ENCODE data around the gene RNF135.
"Not testable (repeated sequence)": the region's sequence is repeated elsewhere in the genome, so short reads cannot be mapped to it uniquely, and the experiment has no call there.

The RNF135 gene

DNA sequence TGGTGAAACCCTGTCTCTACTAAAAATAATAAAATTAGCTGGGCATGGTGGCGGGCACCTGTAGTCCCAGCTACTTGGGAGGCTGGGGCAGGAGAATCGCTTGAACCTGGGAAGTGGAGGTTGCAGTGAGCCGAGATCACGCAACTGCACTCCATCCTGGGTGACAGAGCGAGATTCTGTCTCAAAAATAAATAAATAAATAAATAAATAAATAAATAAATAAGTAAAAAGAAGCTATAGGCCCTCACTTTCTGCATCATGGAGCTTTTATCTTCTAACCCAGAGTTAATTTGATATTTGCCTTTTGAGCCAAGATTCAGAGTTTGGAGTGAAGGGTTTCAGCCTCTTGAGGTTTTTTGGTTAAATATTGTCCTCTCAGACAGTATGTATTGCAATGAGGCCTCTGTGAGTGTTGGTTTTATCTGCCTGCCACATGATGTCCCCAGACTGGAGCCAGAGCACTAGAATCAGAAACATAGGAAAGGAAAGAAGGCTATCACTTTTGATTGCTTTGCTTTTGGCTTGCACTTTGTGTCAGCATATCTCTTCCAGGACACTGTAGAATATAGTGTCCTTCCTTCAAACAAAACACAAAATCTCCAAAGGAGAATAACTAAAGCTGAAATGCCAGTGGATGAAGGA is 32.5 kb downstream of the RNF135 start:
- DNase-seq (ENCODE audit: low read depth) = no peak

DNA sequence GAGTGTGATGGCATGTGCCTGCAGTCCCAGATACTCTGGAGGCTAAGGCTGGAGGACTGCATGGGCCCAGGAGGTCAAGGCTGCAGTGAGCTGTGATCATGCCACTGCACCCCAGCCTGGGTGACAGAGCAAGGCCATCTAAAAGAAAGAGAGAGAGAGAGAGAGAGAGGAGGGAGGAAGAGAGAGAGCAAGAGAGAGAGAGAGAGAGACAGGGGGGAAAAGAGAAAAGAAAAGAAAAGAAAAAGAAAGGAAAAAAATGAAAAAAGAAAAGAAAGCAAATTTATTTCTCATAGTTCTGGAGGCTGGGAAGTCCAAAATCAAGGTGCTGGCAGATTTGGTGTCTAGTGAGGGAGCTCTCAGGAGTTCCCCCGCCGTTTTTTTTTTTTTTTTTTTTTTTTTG is 33.3 kb downstream of the RNF135 start:
- no peak for DNase-seq (ENCODE audit: low read depth)

DNA sequence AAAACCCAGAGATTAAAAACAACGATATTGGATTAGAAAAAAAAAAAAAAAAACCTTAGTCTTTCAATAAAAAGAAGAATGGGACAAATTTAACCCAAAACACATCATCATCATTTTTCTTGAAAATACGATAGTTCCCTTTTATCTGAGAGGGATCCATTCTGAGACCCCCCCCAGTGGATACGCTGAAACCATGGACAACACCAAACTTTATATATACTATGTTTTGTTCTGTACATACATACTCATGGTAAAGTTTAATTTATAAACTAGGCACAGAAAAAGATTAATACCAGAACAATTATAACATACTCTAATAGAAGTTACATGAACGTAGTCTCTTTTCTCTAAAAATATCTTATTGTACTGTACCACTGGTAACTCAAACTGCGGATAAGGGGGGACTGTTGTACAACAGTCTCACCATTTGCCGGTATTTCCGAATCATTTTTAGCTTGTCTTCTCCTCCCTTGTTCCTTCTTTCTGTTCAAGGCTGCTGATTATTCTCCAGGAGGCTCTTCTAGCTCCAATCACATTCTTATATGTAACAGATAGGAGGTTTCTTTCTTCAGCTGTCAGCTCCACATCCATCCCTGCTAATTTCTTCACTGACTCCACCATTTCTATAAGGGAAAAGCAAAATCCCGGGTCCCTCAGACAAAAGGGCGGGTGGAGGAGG is 37.0 kb downstream of the RNF135 start:
- no peak for DNase-seq (ENCODE audit: low read depth)

DNA sequence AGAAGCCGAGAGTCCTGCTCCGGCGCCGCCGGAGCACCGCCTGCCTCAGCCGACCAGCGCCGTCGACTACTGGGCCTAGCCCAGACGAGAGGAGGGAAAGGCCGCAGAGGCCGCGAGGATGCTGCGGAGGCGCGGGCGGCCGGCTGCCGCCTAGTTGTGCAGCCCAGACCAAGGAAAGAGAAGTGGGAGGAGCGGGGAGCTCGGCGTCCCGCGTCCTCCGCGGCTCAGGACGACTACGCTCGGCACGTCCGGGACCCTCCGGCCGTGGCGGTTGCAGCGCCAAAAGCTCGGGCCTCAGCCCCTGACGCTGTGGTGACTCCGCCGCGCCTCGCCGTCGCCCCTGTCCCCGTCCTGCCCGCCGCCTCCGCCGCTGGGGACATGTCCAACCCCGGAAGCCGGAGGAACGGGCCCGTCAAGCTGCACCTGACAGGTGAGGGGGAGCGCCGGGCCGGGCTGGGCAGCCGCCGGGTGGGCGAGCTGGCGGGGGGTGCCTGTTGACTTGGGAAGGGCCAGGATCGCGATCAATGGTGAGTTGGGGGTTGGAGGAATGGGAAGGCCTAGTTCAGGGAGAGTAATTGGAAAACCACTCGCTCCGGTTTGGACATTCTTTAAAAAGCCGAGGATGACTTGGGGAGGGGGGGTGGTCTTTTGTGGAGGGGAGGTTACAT is 37.7 kb downstream of the RNF135 start:
- DNase-seq (ENCODE audit: low read depth) = peak; percentile 54

DNA sequence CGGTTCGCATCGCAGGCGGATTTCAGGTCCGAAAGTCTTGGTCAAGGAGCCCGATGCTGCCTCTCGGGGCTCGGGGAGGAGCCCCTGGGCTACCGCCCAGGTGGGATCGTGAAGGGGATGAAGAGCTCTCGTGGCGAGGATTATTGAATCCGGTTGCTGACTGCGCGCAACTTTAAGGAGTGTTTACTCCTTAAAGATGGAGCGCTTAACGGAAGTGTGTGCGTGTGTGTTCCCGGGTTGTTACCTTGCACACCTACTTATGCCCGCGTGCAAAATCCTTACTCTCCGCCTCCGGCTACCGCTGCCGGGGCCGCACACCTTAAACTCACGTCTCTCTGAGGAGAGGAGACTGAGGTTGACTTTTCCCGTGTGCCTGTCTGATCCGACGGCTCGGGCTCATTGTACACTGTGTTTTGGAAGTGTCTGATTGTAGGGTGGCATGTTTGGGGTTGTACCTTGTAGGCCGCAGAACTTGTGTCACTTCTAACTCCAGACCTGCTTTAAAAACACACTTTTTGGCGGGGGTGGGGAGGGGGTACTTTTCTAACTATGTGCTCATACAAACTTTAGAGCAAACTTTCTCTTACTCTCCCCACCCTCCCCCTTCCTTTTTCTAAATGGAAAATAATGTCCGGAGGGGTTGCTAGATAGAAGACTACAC is 38.3 kb downstream of the RNF135 start:
- DNase-seq (ENCODE audit: low read depth) = not testable (repeated sequence)

DNA sequence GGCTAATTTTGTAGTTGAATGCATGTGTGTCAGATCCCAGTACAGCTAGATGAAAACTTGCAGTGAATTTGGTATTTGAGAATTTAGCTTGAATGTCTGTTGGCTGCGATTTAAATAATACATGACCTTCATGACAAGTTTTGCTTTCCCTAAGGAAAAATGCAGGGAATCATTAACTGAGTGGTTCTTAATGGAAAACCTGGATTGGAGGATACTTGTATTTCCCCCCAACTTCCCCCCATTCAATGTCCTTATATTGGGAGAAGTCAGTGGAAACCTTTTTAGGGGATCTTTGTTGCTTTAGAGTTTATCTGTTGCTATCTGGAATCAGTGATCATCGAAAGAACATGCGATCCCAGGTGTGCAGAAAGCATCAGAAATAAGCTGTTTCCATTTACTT is 39.2 kb downstream of the RNF135 start:
- DNase-seq (ENCODE audit: low read depth) = not testable (repeated sequence)

DNA sequence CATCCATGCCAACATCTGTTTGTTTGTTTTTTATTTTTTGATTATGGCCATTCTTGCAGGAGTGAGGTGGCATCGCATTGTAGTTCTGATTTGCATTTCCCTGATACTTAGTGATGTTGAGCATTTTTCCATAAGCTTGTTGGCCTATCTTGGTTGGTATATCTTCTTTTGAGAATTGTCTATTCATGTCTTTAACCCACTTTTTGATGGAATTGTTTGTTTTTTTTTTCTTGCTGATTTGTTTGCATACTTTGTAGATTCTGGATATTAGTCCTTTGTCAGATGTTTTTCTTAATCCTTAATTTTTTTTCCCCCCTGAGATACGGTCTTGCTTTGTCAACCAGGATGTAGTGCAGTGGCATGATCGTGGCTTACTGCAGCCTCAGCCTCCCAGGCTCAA is 43.0 kb downstream of the RNF135 start:
- no peak for DNase-seq (ENCODE audit: low read depth)

DNA sequence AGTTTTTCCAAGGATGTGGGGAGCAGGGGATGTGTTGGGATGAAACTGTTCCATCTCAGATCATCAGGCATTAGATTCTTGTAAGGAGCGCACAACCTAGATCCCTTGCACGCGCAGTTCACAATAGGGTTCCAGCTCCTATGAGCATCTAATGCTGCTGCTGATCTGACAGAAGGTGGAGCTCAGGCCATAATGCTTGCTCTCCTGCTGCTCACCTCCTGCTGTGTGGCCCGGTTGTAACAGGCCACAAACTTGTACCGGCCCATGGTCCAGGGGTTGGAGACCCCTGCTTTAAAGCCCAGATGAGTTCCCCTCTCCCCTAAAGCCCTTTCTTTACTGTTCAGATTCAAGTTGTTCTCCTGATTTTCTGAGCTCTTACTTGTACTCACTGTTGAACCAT is 44.8 kb downstream of the RNF135 start:
- no peak for DNase-seq (ENCODE audit: low read depth)

DNA sequence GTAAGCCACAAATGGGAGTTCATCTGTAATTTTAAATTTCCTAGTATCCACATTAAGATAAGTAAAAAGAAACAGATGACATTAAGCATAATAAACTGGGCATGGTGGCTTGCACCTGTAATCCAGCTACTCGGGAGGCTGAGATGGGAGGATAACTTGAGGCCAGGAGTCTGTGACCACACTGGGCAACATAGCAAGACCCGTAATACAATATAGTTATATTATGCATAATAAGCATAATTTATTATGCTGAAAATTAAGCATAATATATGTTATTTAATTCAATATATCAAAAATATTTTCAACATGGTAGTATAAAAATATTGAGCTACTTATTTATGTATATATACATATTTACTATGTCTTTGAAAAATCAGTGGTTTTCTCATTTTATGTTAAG is 48.2 kb downstream of the RNF135 start:
- no peak for DNase-seq (ENCODE audit: low read depth)

DNA sequence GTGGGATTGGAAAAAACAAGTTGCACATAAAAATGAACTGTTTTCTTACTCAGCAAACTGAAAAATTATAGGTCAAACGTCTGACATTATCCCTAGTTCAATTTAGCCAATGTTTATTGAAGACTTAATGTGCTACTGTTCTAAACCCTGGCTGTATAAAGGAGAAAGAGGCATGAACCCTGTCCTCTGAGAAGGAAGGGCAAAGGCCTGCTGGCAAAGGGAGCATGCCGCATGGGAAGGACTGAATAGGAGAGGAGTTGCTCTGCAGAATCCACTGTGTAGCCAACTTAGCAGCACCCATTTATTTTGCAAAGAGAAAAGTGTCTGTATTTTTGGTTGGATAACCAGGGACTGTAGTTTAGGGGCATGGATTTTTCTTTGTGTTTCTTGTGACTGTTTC is 52.3 kb downstream of the RNF135 start:
- DNase-seq (ENCODE audit: low read depth) = not testable (repeated sequence)

DNA sequence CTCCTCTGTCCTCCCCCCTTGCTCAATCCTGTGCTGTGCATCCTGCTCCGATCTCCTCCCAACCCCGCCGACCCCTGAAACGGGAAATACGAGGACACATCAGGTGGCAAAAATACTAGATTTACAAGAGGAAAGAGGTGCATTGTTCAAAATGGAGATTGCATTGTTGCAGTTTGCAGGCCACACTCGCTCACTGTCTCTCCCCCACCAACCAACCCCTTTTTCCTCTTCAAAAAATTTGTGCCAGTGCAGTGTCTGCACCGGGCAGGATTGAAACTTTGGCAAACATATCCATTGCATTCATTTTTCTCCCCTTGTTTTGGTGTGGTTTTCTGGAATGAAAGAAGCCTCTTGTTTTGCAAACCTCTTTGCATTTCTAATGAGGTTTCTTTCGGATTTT is 61.0 kb downstream of the RNF135 start:
- no peak for DNase-seq (ENCODE audit: low read depth)

DNA sequence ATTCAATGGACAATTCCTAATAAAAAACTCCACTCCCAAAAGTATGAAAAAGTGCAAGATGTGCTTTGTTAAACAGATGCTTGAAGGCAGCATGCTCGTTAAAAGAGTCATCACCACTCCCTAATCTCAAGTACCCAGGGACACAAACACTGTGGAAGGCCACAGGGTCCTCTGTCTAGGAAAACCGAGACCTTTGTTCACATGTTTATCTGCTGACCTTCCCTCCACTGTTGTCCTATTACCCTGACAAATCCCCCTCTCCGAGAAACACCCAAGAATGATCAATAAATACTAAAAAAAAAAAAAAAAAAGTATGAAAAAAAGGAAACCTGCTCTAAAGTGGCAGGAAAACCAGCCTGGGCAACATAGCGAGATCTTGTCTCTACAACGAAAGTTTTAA is 64.8 kb downstream of the RNF135 start:
- not testable (repeated sequence) for DNase-seq (ENCODE audit: low read depth)

DNA sequence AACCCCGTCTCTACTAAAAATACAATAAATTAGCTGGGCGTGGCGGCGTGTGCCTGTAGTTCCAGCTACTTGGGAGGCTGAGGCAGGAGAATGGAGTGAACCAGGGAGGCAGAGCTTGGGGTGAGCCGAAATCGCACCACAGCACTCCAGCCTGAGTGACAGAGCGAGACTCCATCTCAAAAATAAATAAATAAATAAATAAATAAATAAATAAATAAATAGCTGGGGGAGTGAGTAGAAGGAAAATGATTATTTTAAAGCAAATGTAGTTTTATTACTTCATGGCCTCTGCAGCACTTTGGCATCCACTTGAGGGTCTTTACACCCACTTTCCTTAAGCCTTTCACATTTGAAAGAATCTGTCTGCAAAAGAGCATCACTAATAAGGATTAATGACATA is 70.0 kb downstream of the RNF135 start:
- DNase-seq (ENCODE audit: low read depth) = not testable (repeated sequence)

DNA sequence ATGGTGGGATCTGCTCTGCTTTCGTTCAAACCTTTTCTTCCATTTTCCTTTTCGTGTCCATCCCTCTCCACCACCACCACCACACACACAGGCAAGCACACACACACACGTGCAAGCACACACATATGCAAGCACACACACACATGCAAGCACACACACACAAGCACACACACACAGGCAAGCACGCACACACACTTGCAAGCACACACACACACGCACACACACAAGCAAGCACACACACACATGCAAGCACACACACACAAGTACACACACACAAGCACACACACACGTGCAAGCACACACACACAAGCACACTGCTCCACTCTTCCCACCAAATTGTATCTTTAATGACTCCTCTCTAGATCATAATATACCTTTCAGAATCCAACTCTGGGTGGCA is 71.5 kb downstream of the RNF135 start:
- not testable (repeated sequence) for DNase-seq (ENCODE audit: low read depth)

DNA sequence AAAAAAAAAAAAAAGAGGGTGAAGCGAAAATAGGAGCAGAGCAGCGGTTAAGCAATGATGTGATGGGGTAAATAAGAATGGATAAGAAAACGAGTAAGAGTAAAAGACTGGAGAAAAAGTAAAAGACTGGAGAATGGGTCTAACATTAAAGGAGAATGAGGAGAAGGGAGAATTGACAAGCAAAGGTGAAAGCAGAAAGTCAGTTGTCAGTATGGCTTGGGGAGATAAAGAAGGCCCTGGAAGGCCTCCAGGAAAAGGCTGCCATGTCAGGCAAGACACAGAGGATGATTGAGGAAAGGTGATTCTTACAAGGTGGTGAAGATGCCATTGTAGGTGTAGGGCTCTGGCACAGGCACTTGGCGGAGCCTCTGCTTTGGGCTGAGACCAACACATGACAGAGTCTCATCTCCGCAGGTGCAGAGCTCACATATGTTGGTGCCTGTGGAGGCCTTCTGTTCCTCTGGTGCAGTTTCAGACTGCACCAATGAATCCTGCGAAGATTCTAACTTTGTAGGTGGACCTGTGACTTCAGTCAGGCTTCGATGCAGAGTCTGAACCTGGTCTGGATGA is 76.1 kb downstream of the RNF135 start:
- not testable (repeated sequence) for DNase-seq (ENCODE audit: low read depth)

DNA sequence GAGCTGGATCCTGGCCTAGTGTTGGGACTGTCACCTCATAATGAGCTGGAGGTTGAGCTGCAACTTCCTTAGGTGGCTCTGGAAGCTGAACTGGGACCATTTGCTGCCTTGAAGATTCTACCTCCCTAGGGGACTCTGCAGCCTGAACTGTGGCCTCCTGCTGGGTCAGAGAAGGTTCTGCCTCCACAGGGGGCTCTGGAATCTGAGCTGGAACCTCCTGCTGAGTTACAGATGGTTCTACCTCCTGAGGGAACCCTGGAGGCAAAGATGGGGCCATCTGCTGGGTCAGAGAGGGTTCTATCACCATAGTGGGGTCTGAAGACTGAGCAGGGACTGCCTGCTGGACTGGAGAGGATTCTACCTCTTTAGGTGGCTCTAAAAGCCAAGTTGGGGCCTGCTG is 77.3 kb downstream of the RNF135 start:
- DNase-seq (ENCODE audit: low read depth) = no peak

DNA sequence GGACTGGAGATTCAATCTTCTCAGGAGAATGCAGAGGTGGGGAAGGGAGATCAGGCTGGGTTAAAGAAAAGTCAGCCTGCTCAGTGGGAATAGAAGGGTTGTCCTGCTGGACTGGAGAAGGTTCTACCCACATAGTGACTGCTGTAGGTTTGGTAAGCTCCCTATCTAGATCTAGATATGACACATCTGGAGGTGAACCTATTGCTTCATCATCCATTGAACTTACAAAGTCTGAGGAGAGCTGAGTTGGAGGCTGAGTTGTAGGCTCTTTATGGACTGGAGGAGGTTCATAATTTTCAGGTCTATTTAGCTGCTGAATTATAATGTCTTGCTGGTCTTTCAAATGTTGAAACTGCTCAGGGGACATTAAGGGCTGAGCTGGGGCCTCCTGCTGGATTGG is 77.9 kb downstream of the RNF135 start:
- no peak for DNase-seq (ENCODE audit: low read depth)

All from EH (cell line).